HG03575 (cell line): ENCODE data around the gene HGFAC.

Experiments used
- ATAC-seq: cut with Tn5 transposase; IDR thresholded peaks from one replicate; pipeline ENCODE4 v1.9.1; 2021; ENCODE audit not compliant: unreplicated experiment, insufficient number of reproducible peaks, low FRiP score; ENCODE audit errors: extremely low read depth

HGFAC gene

GRCh38 chr4:3467601-3468031 lies 25.8 kb downstream of the HGFAC start:
- no peak for ATAC-seq

GRCh38 chr4:3468154-3468553 lies 26.4 kb downstream of the HGFAC start:
- ATAC-seq: no peak

GRCh38 chr4:3468804-3469203 lies 27.0 kb downstream of the HGFAC start:
- no peak for ATAC-seq

GRCh38 chr4:3469386-3470243 lies 27.8 kb downstream of the HGFAC start:
- no peak for ATAC-seq

GRCh38 chr4:3470244-3471097 lies 28.7 kb downstream of the HGFAC start:
- ATAC-seq: no peak

GRCh38 chr4:3471098-3471760 lies 29.5 kb downstream of the HGFAC start:
- no peak for ATAC-seq

GRCh38 chr4:3471886-3472285 lies 30.1 kb downstream of the HGFAC start:
- no peak for ATAC-seq

GRCh38 chr4:3472411-3473141 lies 30.8 kb downstream of the HGFAC start:
- no peak for ATAC-seq

GRCh38 chr4:3473181-3473950 lies 31.6 kb downstream of the HGFAC start:
- no peak for ATAC-seq

GRCh38 chr4:3473996-3474765 lies 32.4 kb downstream of the HGFAC start:
- ATAC-seq: no peak

GRCh38 chr4:3475041-3475712 lies 33.4 kb downstream of the HGFAC start:
- ATAC-seq: no peak

GRCh38 chr4:3475713-3476260 lies 34.0 kb downstream of the HGFAC start:
- no peak for ATAC-seq

- ATAC-seq: no peak
Measured at GRCh38 chr4:3476341-3476747, 34.6 kb downstream of the HGFAC start.

GRCh38 chr4:3476936-3477749 lies 35.4 kb downstream of the HGFAC start:
- no peak for ATAC-seq

- ATAC-seq: no peak
Measured at GRCh38 chr4:3477750-3478430, 36.1 kb downstream of the HGFAC start.
